ENCODE measurements around the gene SLC7A5. TPM values are rescaled to one million over a fixed set of nuclear protein-coding genes. Genes with fewer than 3 reads are reported as not detected.
A peak's percentile ranks its signal among the peaks of the same experiment; 100 is the strongest.

SLC7A5 gene
- total RNA-seq, 1 donor from 2014 or later: 205 TPM

DNA sequence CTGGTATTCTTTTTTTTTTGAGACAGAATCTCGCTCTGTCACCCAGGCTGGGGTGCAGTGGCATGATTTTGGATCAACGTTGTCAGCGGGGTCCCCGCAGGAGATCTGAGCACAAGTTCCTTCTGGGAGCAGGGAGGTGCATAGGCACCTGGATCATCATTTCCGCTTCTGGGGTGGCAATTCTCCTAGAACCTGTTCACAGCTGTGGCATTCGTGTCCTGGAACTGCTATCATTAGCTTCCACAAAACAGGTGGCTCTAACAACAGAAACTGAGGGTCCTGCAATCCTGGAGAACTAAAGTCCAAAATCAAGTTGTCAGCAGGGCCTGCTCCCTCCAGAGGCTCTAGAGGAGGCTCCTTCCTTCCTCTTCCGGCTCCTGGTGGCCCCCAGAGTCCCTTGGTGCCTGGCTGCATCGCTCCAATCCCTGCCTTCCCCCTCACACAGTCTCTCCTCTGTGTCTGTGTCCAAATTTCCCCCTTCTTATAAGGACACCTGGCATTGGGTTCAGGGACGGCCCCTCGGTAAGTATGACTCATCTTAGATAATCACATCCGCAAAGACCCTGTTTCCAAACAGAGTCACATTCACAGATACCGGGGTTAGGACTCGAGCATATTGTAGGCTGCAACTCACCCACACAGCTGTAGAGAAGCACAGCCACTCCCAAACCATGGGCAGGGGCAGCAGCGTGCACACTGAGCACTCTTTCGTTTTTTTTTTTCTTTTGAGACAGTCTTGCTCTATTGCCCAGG lies 60.0 kb downstream of the SLC7A5 start:
- peaks cover 7% of the 10 kb centered on the region for H3K27me3 Mint-ChIP-seq (ENCODE audit: unreplicated experiment)
- no peak overlapping the region for H3K4me3 Mint-ChIP-seq (ENCODE audit: unreplicated experiment)
- no peak for DNase-seq
- peaks cover 7% of the 10 kb centered on the region for H3K4me1 Mint-ChIP-seq (ENCODE audit: low read depth, unreplicated experiment)
- H3K27ac Mint-ChIP-seq (ENCODE audit: unreplicated experiment): no peak overlapping the region
- H3K36me3 Mint-ChIP-seq (ENCODE audit: unreplicated experiment): no peaks in the 10 kb centered on the region
- no peak for TF ChIP-seq CTCF (IDR thresholded peaks at IDR 0.05; ENCODE audit: partially characterized antibody, unreplicated experiment)
- peaks cover 5% of the 10 kb centered on the region for H3K9me3 Mint-ChIP-seq (ENCODE audit: unreplicated experiment)

DNA sequence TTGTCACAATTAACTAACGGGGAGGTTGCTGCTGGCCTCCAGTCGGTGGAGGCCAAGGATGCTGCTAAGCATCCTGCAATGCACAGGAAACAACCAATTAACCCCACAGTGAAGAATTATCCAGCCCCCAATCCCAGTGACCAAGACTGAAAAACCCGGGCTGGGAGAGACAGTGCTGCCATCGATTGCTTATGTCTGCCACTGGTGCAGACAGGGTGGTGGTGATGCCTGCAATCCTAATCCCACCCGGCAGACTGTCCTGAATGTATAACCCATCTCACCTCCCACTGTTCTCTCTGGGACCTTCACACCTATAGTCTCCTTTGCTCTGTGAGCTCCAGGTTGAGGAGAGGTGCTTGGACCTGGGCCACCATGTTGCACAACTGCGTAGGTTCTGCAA lies 61.2 kb downstream of the SLC7A5 start:
- H3K27ac Mint-ChIP-seq (ENCODE audit: unreplicated experiment): peak overlapping the region; percentile 39
- peaks cover 9% of the 10 kb centered on the region for H3K27me3 Mint-ChIP-seq (ENCODE audit: unreplicated experiment)
- no peak overlapping the region for H3K4me3 Mint-ChIP-seq (ENCODE audit: unreplicated experiment)
- DNase-seq: no peak
- no peaks in the 10 kb centered on the region for H3K36me3 Mint-ChIP-seq (ENCODE audit: unreplicated experiment)
- peaks cover 8% of the 10 kb centered on the region for H3K9me3 Mint-ChIP-seq (ENCODE audit: unreplicated experiment)
- peaks cover 7% of the 10 kb centered on the region for H3K4me1 Mint-ChIP-seq (ENCODE audit: low read depth, unreplicated experiment)
- TF ChIP-seq CTCF (IDR thresholded peaks at IDR 0.05; ENCODE audit: partially characterized antibody, unreplicated experiment): no peak

- Mint-ChIP-seq H3K36me3 (ENCODE audit: unreplicated experiment) (no peaks in the 10 kb centered on the region), H3K9me3 (ENCODE audit: unreplicated experiment) (peaks cover 11% of the 10 kb centered on the region), H3K27me3 (ENCODE audit: unreplicated experiment) (peaks cover 9% of the 10 kb centered on the region), H3K4me1 (ENCODE audit: low read depth, unreplicated experiment) (peaks cover 11% of the 10 kb centered on the region), H3K4me3 (ENCODE audit: unreplicated experiment) (peak overlapping the region; percentile 38), H3K27ac (ENCODE audit: unreplicated experiment) (peak overlapping the region; percentile 95)
- no peak for TF ChIP-seq CTCF (IDR thresholded peaks at IDR 0.05; ENCODE audit: partially characterized antibody, unreplicated experiment)
- peak; percentile 82 for DNase-seq
These were observed 62.4 kb downstream of the SLC7A5 start for GRCh38 chr16:87806641-87807546.

DNA sequence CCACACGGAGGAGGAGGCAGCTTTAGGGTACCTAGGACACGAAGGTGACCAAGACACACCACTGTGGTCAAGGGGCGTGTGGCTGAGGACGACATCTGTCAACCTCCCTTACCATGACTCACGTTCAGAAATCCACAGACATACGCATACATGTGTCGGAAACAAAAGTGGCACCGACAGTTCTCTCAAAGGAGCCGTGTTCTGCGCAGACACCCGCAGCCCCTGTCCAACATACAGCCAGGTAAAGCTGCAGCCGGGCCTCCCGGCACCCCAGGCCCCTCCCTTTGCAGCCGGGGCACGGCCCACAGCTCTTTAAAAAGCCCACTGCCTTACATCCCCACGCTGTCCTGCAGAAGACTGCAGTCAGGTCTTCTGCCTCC lies 63.1 kb downstream of the SLC7A5 start:
- DNase-seq: no peak
- no peak overlapping the region for H3K4me3 Mint-ChIP-seq (ENCODE audit: unreplicated experiment)
- H3K27me3 Mint-ChIP-seq (ENCODE audit: unreplicated experiment): peaks cover 9% of the 10 kb centered on the region
- H3K27ac Mint-ChIP-seq (ENCODE audit: unreplicated experiment): peak overlapping the region; percentile 95
- H3K4me1 Mint-ChIP-seq (ENCODE audit: low read depth, unreplicated experiment): peaks cover 11% of the 10 kb centered on the region
- H3K9me3 Mint-ChIP-seq (ENCODE audit: unreplicated experiment): peaks cover 11% of the 10 kb centered on the region
- no peaks in the 10 kb centered on the region for H3K36me3 Mint-ChIP-seq (ENCODE audit: unreplicated experiment)
- no peak for TF ChIP-seq CTCF (IDR thresholded peaks at IDR 0.05; ENCODE audit: partially characterized antibody, unreplicated experiment)
